Ascending aorta (tissue), 2 donors: ENCODE data around the gene COX7A2L. TPM values are rescaled to one million over a fixed set of nuclear protein-coding genes. Genes with fewer than 3 reads are reported as not detected.

Experiments used
- DNase-seq, 2 donors: peaks; one replicate each; pipeline ENCODE4 v3.0.0-alpha.2; 2019; ENCODE audit warnings: low spot score in 2 of 2
- H3K27ac ChIP-seq, 2 donors: fragments of 200-600 bp; sonication (generic); one replicate each; pipeline ENCODE4 v1.5.1; 2016 to 2017; ENCODE audit warnings: mild to moderate bottlenecking in 1 of 2
- H3K27me3 ChIP-seq: fragments of 200-600 bp; sonication (generic); one replicate; pipeline ENCODE4 v1.5.1; 2017
- H3K36me3 ChIP-seq, 2 donors: fragments of 200-600 bp; sonication (generic); one replicate each; pipeline ENCODE4 v1.5.1; 2016
- H3K4me1 ChIP-seq, 2 donors: fragments of 200-600 bp; sonication (generic); one replicate each; pipeline ENCODE4 v1.5.1; 2016 to 2017; ENCODE audit warnings: mild to moderate bottlenecking in 1 of 2
- H3K4me3 ChIP-seq, 2 donors: fragments of 200-600 bp; sonication (generic); one replicate each; pipeline ENCODE4 v1.5.1; 2016 to 2017; ENCODE audit warnings: mild to moderate bottlenecking in 1 of 2
- H3K9me3 ChIP-seq, 2 donors: fragments of 200-600 bp; sonication (generic); one replicate each; pipeline ENCODE4 v1.5.1; 2016
- CTCF ChIP-seq, 3 experiments: fragments of 200-600 bp in 2 of 3; fragments of 450-650 bp in 1 of 3; sonication (generic) in 2 of 3; IDR thresholded peaks; one replicate each; pipeline ENCODE4 v1.5.1; 2016 to 2019; ENCODE audit warnings: antibody characterized with exemption in 3 of 3, mild to moderate bottlenecking in 1 of 3, moderate library complexity in 1 of 3
- intact Hi-C: fragments of 100-400 bp; cut with DNase I; formaldehyde crosslinking; loops from one replicate; pipeline ENCODE4 v1.15.1; 2023
- total RNA-seq: library from RNA; depleted of rRNA; stranded (reverse); fragments of >200 nt; gene quantifications from one replicate; pipeline ENCODE4 v1.1.0, GENCODE V29; 2016

The COX7A2L gene
- total RNA-seq, 1 donor from 2014 or later, result 35.2 TPM

- Histone ChIP-seq H3K27me3 (no peaks in the 10 kb centered on the region), H3K4me3 (no peak overlapping the region), H3K36me3 (no peaks in the 10 kb centered on the region), H3K9me3 (no peaks in the 10 kb centered on the region), H3K27ac (no peak overlapping the region), H3K4me1 (no peaks in the 10 kb centered on the region)
- intact Hi-C loops, result no loop called here
- DNase-seq, result no peak
- TF ChIP-seq CTCF (IDR thresholded peaks at IDR 0.05), result no peak
Measured at GRCh38 chr2:42392191-42392590, 31.2 kb upstream of the COX7A2L start.

DNA sequence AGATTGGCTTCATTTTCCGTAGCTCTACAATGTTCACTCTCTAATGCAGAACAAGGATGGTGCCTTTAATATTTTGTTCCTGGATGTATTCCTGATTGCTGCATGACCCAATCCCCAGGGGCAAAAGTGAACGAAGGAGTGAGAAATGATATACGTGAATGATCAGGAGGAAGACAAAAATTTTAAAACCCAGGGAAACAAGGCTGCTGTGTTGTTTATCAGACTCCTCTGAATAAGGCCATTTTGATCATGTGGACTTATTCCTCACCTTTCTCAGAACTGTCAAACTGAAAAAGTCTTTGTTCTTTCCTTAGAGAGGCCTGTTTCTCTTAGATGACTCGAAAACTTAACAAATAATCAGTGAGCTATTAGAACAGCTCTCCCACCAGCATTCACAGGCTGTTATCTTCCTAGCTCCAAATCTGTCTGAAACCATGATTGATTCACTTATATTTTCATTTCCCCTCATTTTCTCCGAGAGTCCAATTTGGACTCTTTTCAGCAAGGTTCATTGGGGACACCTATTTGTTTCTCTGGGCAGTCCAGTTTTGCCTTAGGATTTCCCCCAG is 29.5 kb upstream of the COX7A2L start:
- Histone ChIP-seq H3K27me3 (no peaks in the 10 kb centered on the region), H3K27ac (no peak overlapping the region), H3K36me3 (no peaks in the 10 kb centered on the region), H3K4me1 (no peaks in the 10 kb centered on the region), H3K9me3 (no peaks in the 10 kb centered on the region), H3K4me3 (no peak overlapping the region)
- intact Hi-C loops, result no loop called here
- DNase-seq, result no peak
- TF ChIP-seq CTCF (IDR thresholded peaks at IDR 0.05), result no peak

DNA sequence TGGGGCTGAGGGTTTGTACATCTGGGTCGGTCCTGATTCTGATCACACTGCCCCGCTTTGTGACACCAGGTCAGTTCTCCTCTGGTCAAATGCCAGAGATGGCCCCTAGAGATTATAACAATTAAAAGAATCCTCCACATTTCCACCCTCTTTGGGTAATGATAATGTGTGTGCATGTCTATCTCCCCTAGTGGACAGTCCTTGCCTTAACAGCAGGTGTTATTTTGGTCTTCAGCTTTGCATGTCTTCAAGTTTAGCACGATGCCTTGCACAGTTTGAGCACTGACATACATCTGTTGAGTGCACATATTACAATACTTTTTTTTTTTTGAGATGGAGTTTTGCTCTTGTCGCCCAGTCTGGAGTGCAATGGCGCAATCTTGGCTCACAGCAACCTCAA is 25.7 kb upstream of the COX7A2L start:
- intact Hi-C loops, result no loop called here
- no peak for TF ChIP-seq CTCF (IDR thresholded peaks at IDR 0.05)

GRCh38 chr2:42385225-42385624 is 24.2 kb upstream of the COX7A2L start:
- H3K9me3 ChIP-seq, result no peaks in the 10 kb centered on the region
- intact Hi-C loops, result no loop called here
- no peak for DNase-seq
- no peaks in the 10 kb centered on the region for H3K4me1 ChIP-seq
- no peak overlapping the region for H3K27ac ChIP-seq
- TF ChIP-seq CTCF (IDR thresholded peaks at IDR 0.05), result no peak
- no peaks in the 10 kb centered on the region for H3K36me3 ChIP-seq
- no peak overlapping the region for H3K4me3 ChIP-seq
- no peaks in the 10 kb centered on the region for H3K27me3 ChIP-seq

More for the DNA sequence above, 25.7 kb upstream of the COX7A2L start:
- no peak overlapping the region for H3K27ac ChIP-seq
- H3K27me3 ChIP-seq, result no peaks in the 10 kb centered on the region
- DNase-seq, result no peak
- H3K4me1 ChIP-seq, result no peaks in the 10 kb centered on the region
- H3K4me3 ChIP-seq, result no peak overlapping the region
- no peaks in the 10 kb centered on the region for H3K36me3 ChIP-seq
- H3K9me3 ChIP-seq, result no peaks in the 10 kb centered on the region

GRCh38 chr2:42383855-42384530 is 23.0 kb upstream of the COX7A2L start:
- intact Hi-C loops, result no loop called here
- H3K4me1 ChIP-seq, result no peaks in the 10 kb centered on the region
- H3K27me3 ChIP-seq, result no peaks in the 10 kb centered on the region
- TF ChIP-seq CTCF (IDR thresholded peaks at IDR 0.05), result no peak
- H3K36me3 ChIP-seq, result no peaks in the 10 kb centered on the region
- no peak for DNase-seq
- no peak overlapping the region for H3K27ac ChIP-seq
- H3K9me3 ChIP-seq, result no peaks in the 10 kb centered on the region
- no peak overlapping the region for H3K4me3 ChIP-seq
